ENCODE measurements around the gene PSMB10. TPM values are rescaled to one million over a fixed set of nuclear protein-coding genes. Genes with fewer than 3 reads are reported as not detected.
"Not testable (repeated sequence)": the region's sequence is repeated elsewhere in the genome, so short reads cannot be mapped to it uniquely, and the experiment has no call there.

PSMB10 gene
- total and polyA plus RNA-seq, 2 donors (not counting 1 experiment from before 2014, with no cell fraction given), result 18.1 to 66.9 TPM

- Histone ChIP-seq H3K4me3 (replicated peaks in 1 of 4; ENCODE audit: control extremely low read depth in 1 of 4, insufficient read depth in 1 of 4, low read depth in 3 of 4, low read length in 4 of 4) (no peak overlapping the region), H3K4me2 (ENCODE audit: extremely low read depth, insufficient read depth, low read length) (no peak overlapping the region), H3K79me2 (ENCODE audit: control insufficient read depth, insufficient read depth, low read length) (no peaks in the 10 kb centered on the region), H3K4me1 (ENCODE audit: control insufficient read depth, extremely low read depth, insufficient read depth, low read length) (no peaks in the 10 kb centered on the region), H3K9me3 (ENCODE audit: control insufficient read depth, insufficient read depth, low read depth, low read length) (no peaks in the 10 kb centered on the region), H3K27ac (ENCODE audit: insufficient read depth, low read length) (no peak overlapping the region), H4K20me1 (ENCODE audit: control insufficient read depth, extremely low read depth, insufficient read depth, low read length) (no peaks in the 10 kb centered on the region), H3K9ac (ENCODE audit: insufficient read depth, low read length) (no peak overlapping the region), H3K36me3 (ENCODE audit: control insufficient read depth, insufficient read depth, low read length) (no peaks in the 10 kb centered on the region), H2AFZ (ENCODE audit: low read length) (no peak overlapping the region), H3K27me3 (ENCODE audit: control insufficient read depth, insufficient read depth, low read length) (peaks cover 11% of the 10 kb centered on the region)
- no peak for TF ChIP-seq CTCF (conservative IDR thresholded peaks at IDR 0.05 in 1 of 2, IDR thresholded peaks at IDR 0.05 in 1 of 2; ENCODE audit: low read depth in 1 of 2, low read length in 2 of 2)
- no peak for TF ChIP-seq EZH2 (IDR thresholded peaks at IDR 0.05; ENCODE audit: low read length, missing control alignments)
- no peak for DNase-seq (ENCODE audit: low read depth in 2 of 2)
These were observed 38.9 kb upstream of the PSMB10 start for GRCh38 chr16:67975321-67976105.

GRCh38 chr16:67972285-67972684 is 35.6 kb upstream of the PSMB10 start:
- not testable (repeated sequence) for H3K4me2 ChIP-seq (ENCODE audit: extremely low read depth, insufficient read depth, low read length); H2AFZ ChIP-seq (ENCODE audit: low read length); H4K20me1 ChIP-seq (ENCODE audit: control insufficient read depth, extremely low read depth, insufficient read depth, low read length); H3K4me1 ChIP-seq (ENCODE audit: control insufficient read depth, extremely low read depth, insufficient read depth, low read length); H3K27ac ChIP-seq (ENCODE audit: insufficient read depth, low read length); H3K9me3 ChIP-seq (ENCODE audit: control insufficient read depth, insufficient read depth, low read depth, low read length); H3K9ac ChIP-seq (ENCODE audit: insufficient read depth, low read length); DNase-seq (ENCODE audit: low read depth in 2 of 2); H3K36me3 ChIP-seq (ENCODE audit: control insufficient read depth, insufficient read depth, low read length); H3K4me3 ChIP-seq (replicated peaks in 1 of 4; ENCODE audit: control extremely low read depth in 1 of 4, insufficient read depth in 1 of 4, low read depth in 3 of 4, low read length in 4 of 4)
- peaks cover 10% of the 10 kb centered on the region for H3K79me2 ChIP-seq (ENCODE audit: control insufficient read depth, insufficient read depth, low read length)
- H3K27me3 ChIP-seq (ENCODE audit: control insufficient read depth, insufficient read depth, low read length), result peaks cover 10% of the 10 kb centered on the region

GRCh38 chr16:67971111-67971510 is 34.5 kb upstream of the PSMB10 start:
- peaks cover under 1% of the 10 kb centered on the region for H3K27me3 ChIP-seq (ENCODE audit: control insufficient read depth, insufficient read depth, low read length)
- H3K79me2 ChIP-seq (ENCODE audit: control insufficient read depth, insufficient read depth, low read length), result peaks cover 22% of the 10 kb centered on the region
- no peaks in the 10 kb centered on the region for H3K36me3 ChIP-seq (ENCODE audit: control insufficient read depth, insufficient read depth, low read length)
- H3K4me1 ChIP-seq (ENCODE audit: control insufficient read depth, extremely low read depth, insufficient read depth, low read length), result peaks cover 15% of the 10 kb centered on the region
- no peak for DNase-seq (ENCODE audit: low read depth in 2 of 2)
- H4K20me1 ChIP-seq (ENCODE audit: control insufficient read depth, extremely low read depth, insufficient read depth, low read length), result no peaks in the 10 kb centered on the region
- TF ChIP-seq EZH2 (IDR thresholded peaks at IDR 0.05; ENCODE audit: low read length, missing control alignments), result no peak
- TF ChIP-seq CTCF (conservative IDR thresholded peaks at IDR 0.05 in 1 of 2, IDR thresholded peaks at IDR 0.05 in 1 of 2; ENCODE audit: low read depth in 1 of 2, low read length in 2 of 2), result no peak
- H3K4me2 ChIP-seq (ENCODE audit: extremely low read depth, insufficient read depth, low read length), result no peak overlapping the region
- no peak overlapping the region for H2AFZ ChIP-seq (ENCODE audit: low read length)
- no peak overlapping the region for H3K4me3 ChIP-seq (replicated peaks in 1 of 4; ENCODE audit: control extremely low read depth in 1 of 4, insufficient read depth in 1 of 4, low read depth in 3 of 4, low read length in 4 of 4)
- no peak overlapping the region for H3K9ac ChIP-seq (ENCODE audit: insufficient read depth, low read length)
- no peaks in the 10 kb centered on the region for H3K9me3 ChIP-seq (ENCODE audit: control insufficient read depth, insufficient read depth, low read depth, low read length)
- no peak overlapping the region for H3K27ac ChIP-seq (ENCODE audit: insufficient read depth, low read length)

All from fibroblast of lung (primary cell).